ENCODE measurements around the gene APP.

Gene APP

GRCh38 chr21:26112127-26112742 lies 58.3 kb downstream of the APP start:
- no peak overlapping the region for H3K27ac ChIP-seq (ENCODE audit: low read length)
- no peaks in the 10 kb centered on the region for H3K27me3 ChIP-seq (ENCODE audit: control insufficient read depth, insufficient read depth, low read length)
- H3K9me3 ChIP-seq (ENCODE audit: control insufficient read depth, low read depth, low read length), result no peaks in the 10 kb centered on the region
- peaks cover 10% of the 10 kb centered on the region for H3K36me3 ChIP-seq (ENCODE audit: control insufficient read depth, low read depth, low read length)
- no peak overlapping the region for H3K9ac ChIP-seq (ENCODE audit: low read length)
- H3K4me3 ChIP-seq (ENCODE audit: low read length), result no peak overlapping the region
- peaks cover 48% of the 10 kb centered on the region for H3K4me1 ChIP-seq (ENCODE audit: control insufficient read depth, low read depth, low read length)

- Histone ChIP-seq H3K27me3 (ENCODE audit: control insufficient read depth, insufficient read depth, low read length) (no peaks in the 10 kb centered on the region), H3K9ac (ENCODE audit: low read length) (no peak overlapping the region), H3K9me3 (ENCODE audit: control insufficient read depth, low read depth, low read length) (no peaks in the 10 kb centered on the region), H3K4me3 (ENCODE audit: low read length) (no peak overlapping the region), H3K4me1 (ENCODE audit: control insufficient read depth, low read depth, low read length) (peaks cover 50% of the 10 kb centered on the region), H3K27ac (ENCODE audit: low read length) (no peak overlapping the region), H3K36me3 (ENCODE audit: control insufficient read depth, low read depth, low read length) (peaks cover 10% of the 10 kb centered on the region)
These were observed 59.9 kb downstream of the APP start for GRCh38 chr21:26110715-26111114.

- Histone ChIP-seq H3K27ac (ENCODE audit: low read length) (peak overlapping the region; percentile 42), H3K4me1 (ENCODE audit: control insufficient read depth, low read depth, low read length) (peaks cover 23% of the 10 kb centered on the region), H3K9me3 (ENCODE audit: control insufficient read depth, low read depth, low read length) (no peaks in the 10 kb centered on the region), H3K36me3 (ENCODE audit: control insufficient read depth, low read depth, low read length) (peaks cover 10% of the 10 kb centered on the region), H3K9ac (ENCODE audit: low read length) (no peak overlapping the region), H3K4me3 (ENCODE audit: low read length) (no peak overlapping the region), H3K27me3 (ENCODE audit: control insufficient read depth, insufficient read depth, low read length) (no peaks in the 10 kb centered on the region)
These were observed 63.1 kb downstream of the APP start for GRCh38 chr21:26107429-26107828.

GRCh38 chr21:26106562-26106961 lies 64.0 kb downstream of the APP start:
- Histone ChIP-seq H3K36me3 (ENCODE audit: control insufficient read depth, low read depth, low read length) (peaks cover 7% of the 10 kb centered on the region), H3K9ac (ENCODE audit: low read length) (no peak overlapping the region), H3K4me3 (ENCODE audit: low read length) (peak overlapping the region; percentile 18), H3K27me3 (ENCODE audit: control insufficient read depth, insufficient read depth, low read length) (no peaks in the 10 kb centered on the region), H3K4me1 (ENCODE audit: control insufficient read depth, low read depth, low read length) (peaks cover 23% of the 10 kb centered on the region), H3K27ac (ENCODE audit: low read length) (peak overlapping the region; percentile 42), H3K9me3 (ENCODE audit: control insufficient read depth, low read depth, low read length) (no peaks in the 10 kb centered on the region)

GRCh38 chr21:26105819-26106218 lies 64.8 kb downstream of the APP start:
- H3K9me3 ChIP-seq (ENCODE audit: control insufficient read depth, low read depth, low read length), result no peaks in the 10 kb centered on the region
- no peak overlapping the region for H3K9ac ChIP-seq (ENCODE audit: low read length)
- peaks cover 5% of the 10 kb centered on the region for H3K36me3 ChIP-seq (ENCODE audit: control insufficient read depth, low read depth, low read length)
- peaks cover 23% of the 10 kb centered on the region for H3K4me1 ChIP-seq (ENCODE audit: control insufficient read depth, low read depth, low read length)
- no peaks in the 10 kb centered on the region for H3K27me3 ChIP-seq (ENCODE audit: control insufficient read depth, insufficient read depth, low read length)
- H3K4me3 ChIP-seq (ENCODE audit: low read length), result no peak overlapping the region
- H3K27ac ChIP-seq (ENCODE audit: low read length), result no peak overlapping the region

GRCh38 chr21:26100573-26100972 lies 70.0 kb downstream of the APP start:
- Histone ChIP-seq H3K9ac (ENCODE audit: low read length) (no peak overlapping the region), H3K4me1 (ENCODE audit: control insufficient read depth, low read depth, low read length) (peaks cover 3% of the 10 kb centered on the region), H3K27ac (ENCODE audit: low read length) (no peak overlapping the region), H3K4me3 (ENCODE audit: low read length) (no peak overlapping the region), H3K36me3 (ENCODE audit: control insufficient read depth, low read depth, low read length) (no peaks in the 10 kb centered on the region), H3K27me3 (ENCODE audit: control insufficient read depth, insufficient read depth, low read length) (no peaks in the 10 kb centered on the region), H3K9me3 (ENCODE audit: control insufficient read depth, low read depth, low read length) (no peaks in the 10 kb centered on the region)

GRCh38 chr21:26099610-26100219 lies 70.9 kb downstream of the APP start:
- Histone ChIP-seq H3K9me3 (ENCODE audit: control insufficient read depth, low read depth, low read length) (no peaks in the 10 kb centered on the region), H3K27me3 (ENCODE audit: control insufficient read depth, insufficient read depth, low read length) (no peaks in the 10 kb centered on the region), H3K36me3 (ENCODE audit: control insufficient read depth, low read depth, low read length) (no peaks in the 10 kb centered on the region), H3K4me3 (ENCODE audit: low read length) (no peak overlapping the region), H3K27ac (ENCODE audit: low read length) (no peak overlapping the region), H3K9ac (ENCODE audit: low read length) (no peak overlapping the region), H3K4me1 (ENCODE audit: control insufficient read depth, low read depth, low read length) (peaks cover 3% of the 10 kb centered on the region)

GRCh38 chr21:26098772-26099397 lies 71.7 kb downstream of the APP start:
- H3K4me1 ChIP-seq (ENCODE audit: control insufficient read depth, low read depth, low read length), result peaks cover 7% of the 10 kb centered on the region
- no peak overlapping the region for H3K27ac ChIP-seq (ENCODE audit: low read length)
- H3K9me3 ChIP-seq (ENCODE audit: control insufficient read depth, low read depth, low read length), result no peaks in the 10 kb centered on the region
- H3K27me3 ChIP-seq (ENCODE audit: control insufficient read depth, insufficient read depth, low read length), result no peaks in the 10 kb centered on the region
- H3K9ac ChIP-seq (ENCODE audit: low read length), result no peak overlapping the region
- no peak overlapping the region for H3K4me3 ChIP-seq (ENCODE audit: low read length)
- H3K36me3 ChIP-seq (ENCODE audit: control insufficient read depth, low read depth, low read length), result no peaks in the 10 kb centered on the region

GRCh38 chr21:26097475-26097874 lies 73.1 kb downstream of the APP start:
- no peaks in the 10 kb centered on the region for H3K27me3 ChIP-seq (ENCODE audit: control insufficient read depth, insufficient read depth, low read length)
- no peak overlapping the region for H3K9ac ChIP-seq (ENCODE audit: low read length)
- peaks cover 20% of the 10 kb centered on the region for H3K4me1 ChIP-seq (ENCODE audit: control insufficient read depth, low read depth, low read length)
- no peak overlapping the region for H3K27ac ChIP-seq (ENCODE audit: low read length)
- H3K9me3 ChIP-seq (ENCODE audit: control insufficient read depth, low read depth, low read length), result no peaks in the 10 kb centered on the region
- H3K4me3 ChIP-seq (ENCODE audit: low read length), result no peak overlapping the region
- no peaks in the 10 kb centered on the region for H3K36me3 ChIP-seq (ENCODE audit: control insufficient read depth, low read depth, low read length)

- Histone ChIP-seq H3K4me1 (ENCODE audit: control insufficient read depth, low read depth, low read length) (peaks cover 26% of the 10 kb centered on the region), H3K4me3 (ENCODE audit: low read length) (no peak overlapping the region), H3K9me3 (ENCODE audit: control insufficient read depth, low read depth, low read length) (no peaks in the 10 kb centered on the region), H3K9ac (ENCODE audit: low read length) (no peak overlapping the region), H3K36me3 (ENCODE audit: control insufficient read depth, low read depth, low read length) (no peaks in the 10 kb centered on the region), H3K27ac (ENCODE audit: low read length) (no peak overlapping the region), H3K27me3 (ENCODE audit: control insufficient read depth, insufficient read depth, low read length) (no peaks in the 10 kb centered on the region)
These were observed 73.8 kb downstream of the APP start for GRCh38 chr21:26096494-26097371.

- H3K4me3 ChIP-seq (ENCODE audit: low read length), result no peak overlapping the region
- H3K4me1 ChIP-seq (ENCODE audit: control insufficient read depth, low read depth, low read length), result peaks cover 30% of the 10 kb centered on the region
- no peak overlapping the region for H3K9ac ChIP-seq (ENCODE audit: low read length)
- no peaks in the 10 kb centered on the region for H3K36me3 ChIP-seq (ENCODE audit: control insufficient read depth, low read depth, low read length)
- no peaks in the 10 kb centered on the region for H3K9me3 ChIP-seq (ENCODE audit: control insufficient read depth, low read depth, low read length)
- H3K27ac ChIP-seq (ENCODE audit: low read length), result no peak overlapping the region
- no peaks in the 10 kb centered on the region for H3K27me3 ChIP-seq (ENCODE audit: control insufficient read depth, insufficient read depth, low read length)
These were observed 75.4 kb downstream of the APP start for GRCh38 chr21:26095131-26095530.

All from iPS-18a (cell line).